ENCODE measurements around the gene IGSF22.

Gene IGSF22

DNA sequence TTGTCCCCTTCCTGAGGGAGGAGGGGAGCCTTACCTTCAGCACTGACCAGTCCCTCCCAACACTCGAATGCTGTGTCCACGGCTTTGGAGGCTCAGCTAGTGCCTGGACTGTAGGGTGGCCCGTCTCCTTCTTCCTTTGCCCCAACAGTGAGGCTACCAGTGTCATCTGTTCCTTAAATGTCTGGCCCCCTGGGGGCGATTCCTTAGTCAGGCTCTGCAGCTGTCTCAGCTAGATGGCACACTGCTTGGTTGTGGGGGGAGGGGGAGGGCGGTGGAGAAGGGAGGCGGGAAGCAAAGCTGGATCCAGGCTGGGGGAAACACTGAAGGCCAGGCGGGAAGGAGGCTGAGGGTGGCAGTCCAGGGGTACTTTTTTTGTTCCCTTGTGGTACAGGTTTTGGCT is at the start of gene IGSF22:
Gene IGSF22, minus strand, starts transcription at position 149 of the 400 bp plus-strand sequence. CDS start 1,952 bp downstream, outside the sequence.
- no peak for DNase-seq

DNA sequence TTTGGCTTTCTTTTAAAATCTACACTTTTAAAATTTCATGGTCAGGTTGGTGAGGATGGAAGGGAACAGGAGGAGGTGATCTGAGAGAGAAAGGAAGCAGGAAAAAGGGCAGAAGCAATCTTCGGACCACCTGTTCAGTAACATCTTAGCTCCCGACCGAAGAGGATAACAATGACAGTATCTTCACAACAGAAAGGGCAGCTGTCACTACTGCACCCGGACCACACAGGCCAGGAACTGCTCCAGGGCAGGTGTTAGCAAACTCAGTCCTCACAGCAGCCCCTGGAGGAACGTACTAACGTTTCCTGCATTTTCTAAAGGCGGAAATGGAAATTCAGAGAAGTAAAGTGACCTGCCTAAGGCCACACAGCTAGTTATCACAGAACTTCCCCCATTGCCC is 48.8 kb upstream of the IGSF22 start:
- no peak for DNase-seq

DNA sequence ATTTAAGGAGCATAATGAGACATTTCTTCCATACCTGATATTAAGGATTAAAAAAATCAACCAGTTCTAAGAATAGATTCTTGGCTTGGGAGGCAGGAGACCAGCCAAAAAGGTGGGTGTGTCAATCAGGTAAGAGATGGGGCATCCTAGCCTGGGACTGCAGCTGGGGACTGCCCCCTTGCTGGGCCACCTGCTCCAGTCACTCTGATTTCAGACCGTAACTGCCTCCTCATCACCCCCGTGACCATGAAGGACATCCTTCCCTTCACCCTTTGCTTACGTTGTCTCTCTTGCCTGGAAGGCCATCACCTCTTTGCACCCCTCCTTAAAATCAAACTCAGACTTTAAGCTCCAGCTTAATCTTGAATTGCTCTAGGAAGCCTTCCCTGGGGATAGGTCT is 47.7 kb upstream of the IGSF22 start:
- DNase-seq: no peak

DNA sequence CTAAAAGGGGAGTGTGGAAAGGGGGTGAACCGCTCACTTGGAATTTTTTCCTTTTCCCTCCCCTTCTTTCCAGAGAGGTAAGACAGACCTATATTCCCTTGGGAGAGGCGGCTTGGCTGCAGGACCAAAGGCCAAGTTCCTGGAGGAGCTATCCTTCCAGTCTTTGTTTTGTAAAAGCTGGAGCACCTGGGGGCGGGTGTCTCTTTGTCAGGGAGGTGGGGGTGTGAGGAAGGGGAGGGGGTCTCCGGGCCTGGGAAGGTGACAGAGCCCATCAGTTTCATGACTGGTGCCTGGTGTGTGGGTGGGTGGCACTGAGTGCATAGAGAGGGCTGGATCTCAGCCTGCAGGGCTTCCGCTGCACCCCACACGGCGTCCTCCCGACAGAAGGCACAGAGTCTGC is 47.1 kb upstream of the IGSF22 start:
- DNase-seq: no peak

DNA sequence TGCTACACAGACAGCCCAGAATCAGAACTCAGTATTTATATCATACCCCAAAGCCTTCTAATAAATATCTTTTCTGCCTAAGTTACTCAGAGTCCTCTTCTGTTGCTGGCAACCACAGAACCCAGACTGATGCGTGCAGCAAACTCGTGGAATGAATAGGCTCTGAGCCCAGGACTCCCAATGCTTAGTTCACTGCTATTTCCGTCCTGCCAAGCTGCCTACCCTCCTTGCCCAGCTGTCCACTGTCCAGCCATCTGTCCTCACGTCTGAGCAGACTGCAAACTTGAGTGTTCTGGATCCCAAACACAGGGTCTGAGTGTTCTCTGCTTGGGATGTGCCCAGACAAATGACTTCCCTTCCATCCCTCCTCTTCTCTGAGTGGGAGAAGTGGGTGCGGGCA is 46.2 kb upstream of the IGSF22 start:
- no peak for DNase-seq

DNA sequence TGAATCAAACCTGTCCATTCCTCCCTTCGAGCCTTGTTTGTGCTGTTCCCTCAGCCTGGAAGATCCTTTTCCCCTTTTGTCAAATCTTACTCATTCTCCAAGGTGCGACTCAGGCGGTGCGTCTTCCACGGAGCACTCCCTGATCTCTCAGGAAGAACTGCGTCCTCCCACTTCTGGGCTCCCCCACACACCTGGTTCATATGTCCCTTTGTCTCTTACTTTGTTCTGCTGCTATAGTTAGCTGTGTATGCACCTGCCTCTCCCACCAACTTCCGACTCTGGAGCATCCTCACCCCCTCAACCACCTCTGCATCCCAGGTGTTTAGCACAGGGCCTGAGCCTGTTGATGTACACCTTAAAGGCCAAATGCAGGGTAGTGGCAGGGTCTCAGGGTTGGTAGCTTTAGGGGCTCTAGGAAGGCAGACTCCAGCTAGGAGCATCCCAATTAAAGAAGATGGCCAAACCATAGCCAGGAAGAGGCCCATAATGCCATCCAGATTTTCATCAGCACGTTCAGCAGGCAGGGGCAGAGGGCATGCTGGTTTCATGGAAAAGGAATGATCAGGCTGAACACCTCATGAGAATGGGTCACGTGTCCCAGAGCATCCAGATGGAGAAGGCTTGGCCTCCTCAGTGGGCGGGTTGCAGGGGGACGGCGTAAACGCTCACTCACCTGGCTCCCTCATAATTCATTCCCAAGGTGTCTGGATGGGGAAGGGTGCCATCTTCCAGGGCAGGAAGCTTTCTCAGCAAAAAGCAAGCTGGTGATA is 45.5 kb upstream of the IGSF22 start:
- no peak for DNase-seq

DNA sequence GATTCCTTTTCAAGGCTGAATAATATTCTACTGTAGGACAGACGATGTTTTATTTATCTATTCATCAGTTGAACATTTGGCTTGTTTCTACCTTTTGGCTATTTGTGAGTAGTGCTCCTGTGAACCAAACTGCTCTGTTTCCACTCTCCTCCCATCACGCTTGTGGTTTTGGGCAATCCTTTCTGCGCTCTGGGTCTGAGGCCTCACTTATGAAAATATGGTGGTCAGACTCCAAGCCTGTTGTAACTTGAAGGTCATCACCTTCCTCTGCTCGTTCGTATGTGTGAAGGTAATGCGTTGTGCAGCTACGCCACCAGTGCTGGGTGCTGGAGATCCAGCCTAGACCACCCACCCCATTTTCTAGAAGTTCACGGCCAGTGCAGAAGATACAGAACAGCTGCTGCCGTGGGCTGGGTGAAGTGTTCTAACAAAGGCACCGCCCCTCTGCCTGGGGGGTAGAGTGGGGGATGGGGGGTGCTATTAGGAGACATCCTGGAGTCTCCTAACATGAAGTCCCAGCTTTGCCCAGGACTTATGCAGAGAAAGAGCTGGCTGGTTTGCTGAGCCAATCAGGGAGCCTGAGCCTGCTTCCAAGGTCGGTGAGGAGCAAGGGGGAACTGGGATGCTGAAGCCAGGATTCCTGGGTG is 44.6 kb upstream of the IGSF22 start:
- DNase-seq: no peak

DNA sequence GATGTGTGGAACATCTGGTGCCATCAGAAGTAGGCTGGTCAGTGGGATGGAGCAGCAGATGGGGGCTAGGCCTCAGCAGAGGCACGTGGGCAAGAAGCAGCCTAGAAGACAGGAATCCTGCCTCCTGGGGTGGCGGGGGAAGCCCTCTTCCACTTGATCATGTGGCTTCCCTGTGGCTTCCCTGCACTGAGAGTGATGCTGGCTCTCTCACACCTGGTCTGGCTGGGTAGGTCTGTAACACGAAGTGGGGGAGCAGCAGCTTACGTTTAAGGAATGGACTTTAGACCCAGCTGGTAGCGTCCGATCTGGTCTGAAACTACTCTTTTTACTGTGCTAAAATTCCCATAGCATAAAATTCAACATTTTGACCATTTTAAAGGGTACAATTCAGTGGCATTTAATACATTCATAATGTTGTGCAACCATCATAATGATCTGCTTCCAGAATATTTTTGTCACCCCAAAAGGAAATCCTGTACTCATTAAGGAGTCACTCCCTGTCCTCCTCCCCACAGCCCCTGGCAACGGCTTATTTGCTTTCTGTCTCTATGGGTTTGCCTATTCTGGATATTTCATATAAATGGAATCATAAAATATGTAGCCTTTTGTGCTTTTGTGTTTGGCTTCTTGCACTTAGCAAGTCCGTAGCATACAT is 43.9 kb upstream of the IGSF22 start:
- no peak for DNase-seq

DNA sequence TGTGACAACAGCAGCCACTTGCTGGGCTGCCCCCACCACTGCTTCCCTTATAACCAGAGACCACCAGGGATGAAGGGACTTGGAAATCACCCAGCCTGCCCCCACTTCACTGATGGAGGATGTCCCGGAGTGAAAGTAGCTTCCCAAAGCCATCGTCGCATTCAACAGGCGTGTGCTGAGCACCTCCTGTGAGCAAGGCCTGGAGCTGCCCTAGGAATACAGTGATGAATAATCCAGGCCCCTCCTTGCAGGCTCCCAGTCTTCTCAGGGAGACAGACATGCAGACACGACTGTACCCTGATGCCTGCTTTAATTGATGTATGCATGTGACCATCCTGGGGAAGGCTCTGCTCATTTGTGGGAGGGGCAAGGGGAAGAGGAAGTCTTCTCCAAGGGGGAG is 43.0 kb upstream of the IGSF22 start:
- no peak for DNase-seq

DNA sequence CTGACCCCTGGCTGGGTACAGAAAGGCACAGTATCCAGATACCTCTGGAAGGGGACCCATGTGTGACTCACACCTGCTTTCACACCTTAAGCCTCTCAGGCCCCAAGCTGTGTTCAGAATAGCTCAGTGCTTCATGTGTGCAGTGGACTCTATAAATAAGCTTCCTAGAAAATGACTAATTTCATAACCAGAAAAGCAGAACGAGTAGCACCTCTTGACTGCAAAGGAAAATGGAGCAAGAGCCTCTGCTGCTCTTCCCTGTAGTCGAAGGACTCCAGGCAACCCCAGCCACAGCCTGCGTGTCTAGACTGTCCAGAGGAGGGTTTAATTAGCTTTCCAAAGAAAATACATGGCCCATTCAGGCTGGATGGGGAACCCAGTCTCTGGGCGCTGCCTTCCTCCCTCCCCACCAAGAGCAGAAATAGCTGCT is 42.5 kb upstream of the IGSF22 start:
- no peak for DNase-seq

DNA sequence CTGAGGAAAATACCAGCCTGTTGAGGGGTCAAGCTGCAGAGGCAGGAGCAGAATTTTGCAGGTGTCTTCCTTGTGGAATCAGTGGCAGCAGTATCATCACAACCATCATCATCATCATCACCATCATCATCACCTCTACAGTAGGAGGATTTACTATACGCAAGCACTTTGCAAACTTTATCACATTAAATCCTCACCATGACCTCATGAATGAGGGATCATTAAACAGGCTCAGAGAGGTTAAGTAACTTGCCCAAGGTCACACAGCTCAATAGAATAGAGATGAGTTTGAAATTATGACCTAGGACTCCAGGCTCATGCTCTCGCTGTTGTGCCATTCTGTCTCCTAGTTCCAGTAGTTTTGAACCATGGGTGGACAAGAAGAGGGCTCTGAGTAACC is 40.0 kb upstream of the IGSF22 start:
- DNase-seq: no peak

DNA sequence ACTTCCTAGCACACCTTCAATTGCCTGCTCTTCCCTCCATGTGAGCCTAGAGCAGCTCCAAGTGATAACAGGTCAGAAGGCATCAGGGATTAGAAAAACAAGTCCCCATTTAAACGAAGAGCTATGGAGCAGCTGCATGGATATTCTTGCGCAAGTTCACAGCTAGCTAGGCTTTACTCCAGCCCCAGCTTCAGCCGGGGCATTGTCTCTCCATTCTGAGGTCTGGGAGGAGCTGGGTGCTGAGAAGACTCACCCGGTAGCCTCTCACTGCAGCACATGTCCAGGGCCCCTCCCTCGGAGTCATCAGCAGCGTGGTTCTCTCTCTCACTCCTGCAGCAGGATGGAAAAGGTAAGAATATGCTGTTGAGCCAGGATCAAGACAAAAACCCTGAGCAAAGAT is 39.6 kb upstream of the IGSF22 start:
- DNase-seq: no peak

DNA sequence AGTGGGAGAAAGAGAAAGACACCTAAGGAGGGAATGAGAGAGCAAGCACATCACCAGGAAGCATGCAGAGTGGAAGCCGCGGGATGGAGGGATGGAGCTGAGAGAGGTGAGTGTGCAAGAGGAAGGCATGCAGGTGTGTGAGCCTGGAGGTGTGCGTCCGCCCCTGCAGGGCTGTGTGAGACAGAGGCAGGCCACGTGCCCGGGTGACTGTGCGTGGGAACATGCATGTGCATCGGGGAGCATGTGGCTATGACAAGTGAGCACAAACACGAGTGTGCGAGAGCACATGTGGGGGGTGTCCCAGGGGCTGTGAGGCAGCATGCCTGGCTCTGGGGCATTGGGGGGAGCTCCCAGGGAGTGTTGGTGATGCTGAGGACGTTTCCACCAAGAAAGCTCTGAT is 35.8 kb upstream of the IGSF22 start:
- no peak for DNase-seq

DNA sequence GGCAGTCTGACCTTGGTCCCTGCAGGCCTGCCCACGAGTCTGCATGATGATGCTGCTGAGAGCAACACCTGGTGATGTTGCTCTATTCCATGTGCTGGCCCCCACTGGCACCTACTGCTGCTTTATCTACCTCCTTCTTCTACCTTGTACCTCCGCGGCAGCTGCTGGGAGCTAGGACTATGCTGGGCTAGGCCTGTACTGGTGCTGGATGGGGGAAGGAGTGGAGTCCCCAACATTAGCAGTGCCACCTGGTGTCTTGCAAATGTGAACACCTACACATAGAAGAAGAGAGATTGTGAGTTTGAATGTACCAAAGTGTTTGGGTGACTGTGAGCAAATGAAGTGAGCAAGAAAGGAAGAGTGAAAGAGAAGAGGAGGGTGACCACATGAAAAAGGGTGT is 35.2 kb upstream of the IGSF22 start:
- DNase-seq: no peak

DNA sequence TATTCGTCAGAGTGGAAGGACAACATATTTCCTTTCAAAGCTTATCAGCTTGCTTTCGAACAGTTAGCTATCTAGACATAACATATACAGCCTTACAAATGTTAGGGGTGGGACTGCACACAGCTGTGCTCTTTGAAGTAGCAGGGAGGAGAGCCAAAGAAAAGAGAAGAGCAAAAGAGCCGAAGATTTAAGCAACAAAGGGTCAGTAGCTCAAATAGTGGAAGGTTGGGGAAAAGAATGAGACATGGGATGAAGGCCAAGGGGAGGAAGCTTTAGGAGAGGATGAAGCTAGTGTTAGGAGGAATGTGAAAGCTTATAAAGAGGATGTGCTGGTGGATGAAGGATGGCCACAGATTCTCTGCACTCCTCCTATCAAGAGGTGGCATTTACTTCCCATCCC is 31.8 kb upstream of the IGSF22 start:
- DNase-seq: no peak

DNA sequence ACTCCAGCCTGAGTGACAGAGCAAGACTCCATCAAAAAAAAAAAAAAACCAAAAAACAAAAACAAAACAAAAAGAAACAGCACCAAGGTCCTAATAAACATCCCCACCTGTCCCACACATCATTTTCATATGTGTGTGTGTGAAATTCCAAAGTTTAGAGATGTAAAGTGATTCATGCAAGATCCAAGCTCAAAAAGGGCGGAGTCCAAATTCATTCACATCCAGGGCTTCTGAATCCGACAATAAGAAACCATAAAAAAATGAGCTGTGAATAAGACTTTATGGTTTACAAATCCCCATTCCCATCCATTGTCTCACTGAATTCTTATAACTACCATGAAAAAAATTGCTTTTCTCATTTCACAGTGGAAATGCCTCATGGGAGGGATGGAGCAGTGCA is 30.9 kb upstream of the IGSF22 start:
- DNase-seq: no peak

DNA sequence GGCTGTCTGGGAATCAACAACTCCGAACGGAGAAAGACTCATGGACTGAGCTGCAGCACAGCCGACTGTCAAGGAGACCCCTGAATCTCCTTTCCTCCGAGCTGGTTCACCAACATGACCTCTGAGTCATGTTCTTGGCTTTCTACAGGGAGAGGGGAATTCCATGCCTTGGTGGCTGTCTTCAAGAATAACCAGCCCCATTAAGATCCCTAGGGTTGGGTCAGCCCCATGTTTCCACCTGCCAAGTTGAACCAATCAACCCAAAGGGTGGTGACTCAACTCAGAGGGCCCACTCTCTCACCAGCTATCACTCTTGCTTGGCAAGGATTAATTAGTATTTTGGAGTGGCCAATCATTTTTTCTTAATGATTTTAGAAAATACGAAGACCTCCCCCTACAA is 28.3 kb upstream of the IGSF22 start:
- DNase-seq: no peak

DNA sequence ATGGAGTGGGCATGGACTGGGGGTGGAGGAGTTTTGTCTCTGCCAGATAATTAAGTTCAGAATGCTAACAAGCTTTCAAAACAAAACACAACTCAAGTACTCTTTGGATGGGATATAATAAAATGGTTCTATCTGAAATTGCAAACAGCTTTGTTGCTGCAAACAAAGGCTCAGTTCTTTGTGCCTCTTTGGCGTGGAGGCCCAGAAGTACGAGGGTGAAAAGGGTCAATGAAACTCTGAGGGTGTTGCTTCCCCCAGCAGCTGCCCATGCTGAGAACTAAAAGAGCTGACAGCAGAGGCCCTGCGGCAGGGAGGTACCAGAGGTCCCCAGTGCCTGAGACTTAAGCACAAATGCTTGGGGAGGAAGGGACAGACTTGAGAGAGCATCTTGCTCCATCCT is 26.5 kb upstream of the IGSF22 start:
- no peak for DNase-seq

DNA sequence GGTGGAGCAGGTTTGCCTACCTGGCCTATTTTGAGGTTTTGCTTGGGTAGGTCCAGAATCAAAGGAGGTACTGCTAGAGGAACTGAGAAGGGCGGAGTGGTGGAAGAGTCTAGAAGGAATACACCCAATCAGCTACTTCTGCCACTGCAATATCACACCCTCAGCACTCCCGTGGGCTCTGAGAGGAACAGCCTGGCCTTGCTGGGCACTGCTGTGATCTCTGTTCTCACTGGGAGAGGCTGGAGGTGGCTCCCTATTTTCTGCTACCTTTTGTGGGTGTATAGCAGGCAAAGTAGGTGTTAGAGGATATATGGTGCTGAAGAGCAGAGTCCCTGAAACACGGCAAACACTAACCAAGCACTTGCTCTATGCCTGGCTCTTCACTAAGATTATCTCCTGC is 25.0 kb upstream of the IGSF22 start:
- DNase-seq: no peak

DNA sequence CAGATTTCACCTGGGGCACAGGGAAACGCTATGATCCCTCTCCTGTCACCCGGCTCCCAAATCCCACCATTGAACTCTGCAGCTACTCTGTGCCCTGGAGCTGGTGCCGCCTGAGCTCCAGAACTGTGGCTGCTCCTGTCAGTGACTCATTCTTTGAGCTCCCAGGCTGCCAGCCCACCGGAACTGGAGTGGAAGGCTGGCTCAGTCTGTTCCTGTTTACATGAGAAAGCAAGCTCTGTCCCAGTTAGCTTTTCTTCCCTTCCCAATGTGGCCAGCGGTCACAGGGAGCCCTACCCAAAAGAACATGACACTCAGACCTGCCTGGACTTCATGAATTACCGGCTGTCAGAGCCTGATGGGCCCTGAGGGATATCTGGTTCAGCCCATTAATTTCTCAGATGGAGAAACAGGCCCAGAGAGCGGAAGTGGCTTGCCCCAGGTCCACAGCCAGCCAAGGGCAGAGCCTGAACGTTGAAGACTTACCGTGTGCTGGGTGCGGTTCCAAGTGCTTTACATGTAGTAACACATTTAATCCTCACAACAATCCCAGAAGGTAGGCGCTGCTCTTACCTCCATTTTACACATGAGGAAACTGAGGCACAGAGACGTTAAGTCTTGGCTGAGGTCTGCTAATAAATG is 23.8 kb upstream of the IGSF22 start:
- no peak for DNase-seq

DNA sequence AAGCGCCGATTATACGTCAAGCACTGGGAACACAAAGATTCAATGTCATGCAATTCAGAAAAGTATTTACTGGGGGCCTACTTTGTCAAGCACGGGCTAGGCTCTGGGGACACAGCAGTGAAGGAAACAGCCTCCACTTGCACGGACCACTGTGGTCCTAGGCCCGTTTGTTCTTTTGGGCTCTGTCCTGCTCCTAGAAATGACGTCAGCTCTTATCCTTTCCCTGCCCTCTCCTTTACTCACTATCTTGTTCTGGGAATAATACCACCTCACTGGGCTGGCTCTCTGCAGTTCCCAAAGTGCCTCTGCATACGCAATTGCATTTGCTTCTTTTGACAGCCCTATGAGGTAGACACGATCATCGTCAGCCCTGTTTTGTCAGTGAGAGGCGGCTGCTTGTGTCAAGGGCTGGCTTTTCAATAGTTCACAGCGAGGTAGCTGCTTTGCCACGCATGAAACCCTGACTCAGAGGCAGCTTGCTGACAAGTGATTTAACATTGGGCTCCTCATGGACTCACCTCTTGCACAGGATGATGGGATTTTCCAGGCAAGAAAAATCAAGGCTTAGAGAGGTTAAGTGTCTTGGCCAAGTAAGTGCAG is 22.9 kb upstream of the IGSF22 start:
- DNase-seq: no peak

DNA sequence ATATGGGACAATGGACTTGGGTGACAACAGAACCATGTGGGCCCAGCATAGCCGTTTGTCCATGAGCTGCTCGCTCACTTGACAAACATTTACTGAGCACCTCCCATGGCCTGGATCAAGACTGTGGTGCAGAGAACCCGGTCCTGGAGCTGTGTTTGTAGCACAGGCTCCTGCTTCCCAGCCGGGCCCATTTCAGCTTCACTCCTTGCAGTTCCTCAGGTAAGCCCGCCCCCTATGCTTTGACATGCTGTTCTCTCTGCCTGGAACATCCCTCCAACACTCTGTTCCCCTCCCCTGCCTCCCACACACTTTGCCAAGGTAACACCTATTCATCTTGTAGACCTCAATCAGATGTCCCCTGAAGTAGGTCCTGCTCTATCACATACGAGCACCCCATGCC is 19.3 kb upstream of the IGSF22 start:
- DNase-seq: no peak

DNA sequence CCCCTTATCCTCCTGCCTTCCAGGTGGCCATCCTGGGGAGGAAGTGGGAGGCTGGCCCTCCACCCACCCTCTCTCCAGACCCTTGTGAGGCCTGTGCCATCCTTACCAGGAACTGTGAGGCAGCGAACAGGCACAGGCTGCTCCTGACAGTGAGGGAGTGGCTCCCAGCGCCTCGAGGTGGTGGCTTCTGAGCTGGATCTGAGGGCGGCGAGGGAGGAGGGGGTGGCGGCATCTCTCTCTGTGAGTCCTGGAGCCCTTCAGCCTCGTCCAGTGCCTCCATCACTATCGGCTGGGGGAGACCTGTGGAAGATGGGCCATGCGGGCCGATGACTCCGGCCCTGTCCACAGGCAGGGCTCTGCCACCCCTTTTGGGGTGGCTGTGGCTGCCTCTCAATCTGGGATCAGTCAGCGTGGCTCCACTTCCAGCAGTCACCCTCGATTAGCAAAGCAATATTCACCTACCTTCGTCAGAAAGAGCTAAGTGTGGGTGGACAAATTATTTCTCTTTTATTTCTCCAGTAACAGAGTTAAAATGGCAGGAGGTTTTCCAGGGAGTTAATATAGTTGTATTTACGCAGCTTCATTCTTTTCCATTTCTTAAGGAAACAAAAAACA is 18.0 kb upstream of the IGSF22 start:
- DNase-seq: no peak

All from activated CD8-positive, alpha-beta memory T cell treated with anti-CD3 and anti-CD28 coated beads, Interleukin-2, amount 50 U/mL, for 4 hours (primary cell).